Endothelial cell of umbilical vein (primary cell): ENCODE results near the gene SHISA3. TPM values are rescaled to one million over a fixed set of nuclear protein-coding genes. Genes with fewer than 3 reads are reported as not detected.

Experiments
- BruUV-seq: library from RNA; stranded (reverse); fragments of 400-500 nt; replicated peaks from 2 replicates; lab custom pipeline; 2021; lab: Mats Ljungman, UMichigan
- CTCF ChIA-PET: fragments of 300-600, 350-600 bp; sonication (Branson Sonifier 250); formaldehyde crosslinking; loops from one replicate; lab custom pipeline; 2021; ENCODE audit warnings: antibody characterized with exemption, inconsistent platforms; lab: Charles Lee
- POLR2A ChIA-PET: fragments of 300-600, 350-600 bp; sonication (Branson Sonifier 250); formaldehyde crosslinking; loops from one replicate; lab custom pipeline; 2021; ENCODE audit warnings: antibody characterized with exemption, inconsistent platforms; lab: Charles Lee
- DNase-seq: peaks from one replicate; pipeline ENCODE4 v3.0.0-alpha.2; 2011; ENCODE audit warnings: low read depth, low spot score
- FAIRE-seq: peaks from 2 replicates; lab custom pipeline; 2011; peaks lifted over from hg19 to GRCh38; lab: Jason Lieb, UNC
- H2AFZ ChIP-seq: 2 replicates; pipeline ENCODE4 v1.6.0; 2012; ENCODE audit warnings: low read depth, low read length, control low read depth, inconsistent platforms
- H3K27ac ChIP-seq: 2 replicates; pipeline ENCODE4 v1.5.1; 2011; ENCODE audit warnings: low read depth, mild to moderate bottlenecking, control low read depth, low read length, moderate library complexity; ENCODE audit not compliant: insufficient read depth
- H3K27me3 ChIP-seq, 2 experiments: 2 replicates each; pipeline versions ENCODE4 v1.6.0 to v1.6.1; 2011; ENCODE audit warnings: low read length in 2 of 2, mixed read lengths in 1 of 2; ENCODE audit not compliant: control insufficient read depth in 2 of 2, insufficient read depth in 2 of 2
- H3K36me3 ChIP-seq, 2 experiments: 2 replicates in 1 of 2; 3 replicates in 1 of 2; pipeline ENCODE4 v1.5.1; 2011; ENCODE audit warnings: low read length in 2 of 2, mild to moderate bottlenecking in 1 of 2, moderate library complexity in 1 of 2; ENCODE audit not compliant: control insufficient read depth in 2 of 2, insufficient read depth in 2 of 2; ENCODE audit errors: extremely low read depth in 1 of 2
- H3K4me1 ChIP-seq: 3 replicates; pipeline ENCODE4 v1.5.1; 2011; ENCODE audit warnings: mild to moderate bottlenecking, low read length; ENCODE audit not compliant: control insufficient read depth, insufficient read depth; ENCODE audit errors: extremely low read depth
- H3K4me2 ChIP-seq: 2 replicates; pipeline ENCODE4 v1.6.1; 2011; ENCODE audit warnings: low read length, control low read depth, mixed read lengths; ENCODE audit not compliant: insufficient read depth
- H3K4me3 ChIP-seq, 3 experiments: fragments of 200-600 bp in 1 of 3; sonication (generic), shearing (Covaris generic) in 1 of 3; replicated peaks in 1 of 3; 2 replicates each; pipeline ENCODE4 v1.5.1; 2011 to 2016; ENCODE audit warnings: control low read depth in 3 of 3, low read length in 3 of 3, mild to moderate bottlenecking in 2 of 3, inconsistent platforms in 1 of 3, low read depth in 1 of 3, moderate library complexity in 1 of 3; ENCODE audit not compliant: insufficient read depth in 1 of 3
- H3K79me2 ChIP-seq: 2 replicates; pipeline ENCODE4 v1.6.0; 2012; ENCODE audit warnings: low read length, inconsistent platforms; ENCODE audit not compliant: control insufficient read depth, insufficient read depth
- H3K9ac ChIP-seq: replicated peaks from 2 replicates; pipeline ENCODE3; 2011; ENCODE audit warnings: low read length, control low read depth; ENCODE audit not compliant: insufficient read depth; ENCODE audit errors: extremely low read depth
- H3K9me1 ChIP-seq: replicated peaks from 3 replicates; pipeline ENCODE4 v1.6.0; 2011; ENCODE audit warnings: mild to moderate bottlenecking, low read length; ENCODE audit not compliant: control insufficient read depth, insufficient read depth; ENCODE audit errors: extremely low read depth
- H3K9me3 ChIP-seq: replicated peaks from 2 replicates; pipeline ENCODE4 v1.5.1; 2012; ENCODE audit warnings: low read length, inconsistent platforms; ENCODE audit not compliant: control insufficient read depth, insufficient read depth
- H4K20me1 ChIP-seq: replicated peaks from 2 replicates; pipeline ENCODE3; 2011; ENCODE audit warnings: mild to moderate bottlenecking, low read length; ENCODE audit not compliant: control insufficient read depth, insufficient read depth; ENCODE audit errors: extremely low read depth
- EZH2 ChIP-seq: IDR thresholded peaks from 2 replicates; pipeline ENCODE4 v1.6.1; 2012; ENCODE audit warnings: borderline replicate concordance, low read depth, mild to moderate bottlenecking, moderate library complexity, low read length, inconsistent platforms; ENCODE audit not compliant: severe bottlenecking
- GATA2 ChIP-seq: IDR thresholded peaks from 2 replicates; pipeline ENCODE4 v1.7.0; 2011; ENCODE audit warnings: low read depth, mild to moderate bottlenecking, moderate library complexity, mixed read lengths, low read length; ENCODE audit not compliant: insufficient read length, insufficient read depth
- JUN ChIP-seq: IDR thresholded peaks from 2 replicates; pipeline ENCODE4 v1.6.1; 2011; ENCODE audit warnings: borderline replicate concordance, low read depth; ENCODE audit not compliant: insufficient read length, insufficient read depth
- MAX ChIP-seq: IDR thresholded peaks from 2 replicates; pipeline ENCODE4 v1.6.1; 2011; ENCODE audit not compliant: insufficient read depth, insufficient read length
- MYC ChIP-seq: IDR thresholded peaks from one replicate; pipeline ENCODE4 v1.6.1; 2011; ENCODE audit warnings: mild to moderate bottlenecking, low read depth, low read length
- POLR2AphosphoS5 ChIP-seq: IDR thresholded peaks from 2 replicates; pipeline ENCODE4 v1.6.1; 2012; ENCODE audit warnings: low read depth, mild to moderate bottlenecking, control low read depth, low read length, moderate library complexity; ENCODE audit not compliant: insufficient read depth
- dilution Hi-C: fragments of 300-500 bp; cut with MboI; formaldehyde crosslinking; loops from one replicate; pipeline ENCODE4 v1.15.0; 2019; ENCODE audit warnings: low sequenced_read_pairs; ENCODE audit not compliant: extremely low pct_ligation_motif_present
- intact Hi-C: fragments of 100-400 bp; cut with micrococcal nuclease; formaldehyde crosslinking; loops from one replicate; pipeline ENCODE4 v1.10.0; 2022
- polyA plus RNA-seq, 4 experiments: library from polyadenylated mRNA; depleted of rRNA in 3 of 4; stranded (reverse) in 3 of 4; unstranded in 1 of 4; fragments of >200 nt; gene quantifications; 2 replicates each; pipeline versions ENCODE4 v1.2.1 to v1.2.3, GENCODE V29; 2011 to 2012; ENCODE audit warnings: missing spikeins in 1 of 4
- total RNA-seq: library from RNA; stranded (reverse); gene quantifications from 2 replicates; pipeline ENCODE4 v1.2.3, GENCODE V29; 2021
- TF ChIP-seq, protein P1 (sequence below), 2 donors: IDR thresholded peaks; 1 replicate in 1 of 2; 2 replicates in 1 of 2; pipeline ENCODE4 v1.5.1; 2011; ENCODE audit warnings: low read length in 2 of 2, mild to moderate bottlenecking in 2 of 2, moderate library complexity in 2 of 2, control low read depth in 1 of 2, inconsistent platforms in 1 of 2, low read depth in 1 of 2; ENCODE audit not compliant: insufficient read depth in 1 of 2; ENCODE audit errors: extremely low read depth in 1 of 2

Gene SHISA3
- total and polyA plus RNA-seq, 2 donors (not counting 3 experiments of a cell fraction or from before 2014, with no cell fraction given) = 12.0 to 16.6 TPM

DNA sequence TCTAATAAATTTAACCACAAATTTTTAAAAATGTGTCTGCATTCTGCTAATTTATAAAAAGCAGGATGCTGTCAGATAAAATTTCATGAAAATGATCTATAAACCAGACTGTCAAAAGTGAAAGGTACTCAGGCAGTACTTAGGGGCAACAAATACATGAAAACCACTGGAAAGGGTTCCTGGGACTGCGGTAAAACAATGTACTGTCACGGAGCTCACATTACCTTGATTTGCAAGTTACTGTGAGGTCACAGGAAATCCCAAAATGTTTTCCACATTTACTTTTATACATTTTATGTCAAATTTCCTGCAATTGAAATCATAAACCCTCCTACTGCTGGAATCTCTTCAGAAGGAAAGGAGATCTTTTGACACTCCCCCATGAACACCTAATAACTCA is 45.3 kb downstream of the SHISA3 start:
- Histone ChIP-seq H3K36me3 (no peaks in the 10 kb centered on the region), H3K27me3 (peaks cover 0 to 2% of the 10 kb centered on the region in 2 experiments), H3K9me3 (no peaks in the 10 kb centered on the region), H3K27ac (no peak overlapping the region), H3K4me3 (no peak overlapping the region), H4K20me1 (no peaks in the 10 kb centered on the region), H2AFZ (no peak overlapping the region), H3K4me1 (no peaks in the 10 kb centered on the region), H3K9me1 (no peaks in the 10 kb centered on the region), H3K79me2 (no peaks in the 10 kb centered on the region), H3K4me2 (no peak overlapping the region), H3K9ac (no peak overlapping the region)
- no peak for TF ChIP-seq MAX
- TF ChIP-seq JUN = no peak
- no peak for TF ChIP-seq GATA2
- TF ChIP-seq, protein P1, sequence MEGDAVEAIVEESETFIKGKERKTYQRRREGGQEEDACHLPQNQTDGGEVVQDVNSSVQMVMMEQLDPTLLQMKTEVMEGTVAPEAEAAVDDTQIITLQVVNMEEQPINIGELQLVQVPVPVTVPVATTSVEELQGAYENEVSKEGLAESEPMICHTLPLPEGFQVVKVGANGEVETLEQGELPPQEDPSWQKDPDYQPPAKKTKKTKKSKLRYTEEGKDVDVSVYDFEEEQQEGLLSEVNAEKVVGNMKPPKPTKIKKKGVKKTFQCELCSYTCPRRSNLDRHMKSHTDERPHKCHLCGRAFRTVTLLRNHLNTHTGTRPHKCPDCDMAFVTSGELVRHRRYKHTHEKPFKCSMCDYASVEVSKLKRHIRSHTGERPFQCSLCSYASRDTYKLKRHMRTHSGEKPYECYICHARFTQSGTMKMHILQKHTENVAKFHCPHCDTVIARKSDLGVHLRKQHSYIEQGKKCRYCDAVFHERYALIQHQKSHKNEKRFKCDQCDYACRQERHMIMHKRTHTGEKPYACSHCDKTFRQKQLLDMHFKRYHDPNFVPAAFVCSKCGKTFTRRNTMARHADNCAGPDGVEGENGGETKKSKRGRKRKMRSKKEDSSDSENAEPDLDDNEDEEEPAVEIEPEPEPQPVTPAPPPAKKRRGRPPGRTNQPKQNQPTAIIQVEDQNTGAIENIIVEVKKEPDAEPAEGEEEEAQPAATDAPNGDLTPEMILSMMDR (IDR thresholded peaks at IDR 0.05; ENCODE audit: extremely low read depth in 1 of 2, insufficient read depth in 1 of 2, low read depth in 1 of 2, low read length in 2 of 2) = no peak
- TF ChIP-seq EZH2 = no peak
- DNase-seq (peak; percentile 9), FAIRE-seq (no peak)
- ChIA-PET POLR2A (no interaction called here), CTCF (interaction anchor here (1.0 kb wide), 1 partner anchor 71 kb away, joined by 3 read pairs; no protein-coding TSS in a partner anchor)
- intact Hi-C loops = no loop called here
- dilution Hi-C loops = no loop called here
- no TSS peak for BruUV-seq

DNA sequence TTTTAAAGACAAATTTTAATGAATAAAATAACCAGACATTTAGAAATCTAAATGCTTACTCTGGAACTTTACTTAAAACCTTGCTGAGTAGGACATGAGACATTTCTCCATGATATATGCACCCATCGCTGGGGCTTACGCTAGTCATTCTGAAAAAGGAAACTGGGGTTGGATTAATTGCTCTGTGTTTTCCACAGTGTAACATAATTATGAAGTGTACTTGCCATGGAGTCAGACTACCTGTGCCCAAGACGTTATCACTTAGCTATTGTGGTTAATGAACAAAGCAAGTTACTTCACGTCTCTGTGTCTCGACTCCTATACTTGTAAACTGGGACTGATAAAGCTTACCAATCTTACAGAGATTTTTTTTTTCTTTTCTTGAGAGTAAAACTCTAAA is 47.8 kb downstream of the SHISA3 start:
- Histone ChIP-seq H3K9me1 (no peaks in the 10 kb centered on the region), H3K79me2 (no peaks in the 10 kb centered on the region), H3K9me3 (no peaks in the 10 kb centered on the region), H4K20me1 (no peaks in the 10 kb centered on the region), H3K4me2 (no peak overlapping the region), H3K4me1 (no peaks in the 10 kb centered on the region), H3K4me3 (no peak overlapping the region), H3K36me3 (no peaks in the 10 kb centered on the region), H3K9ac (no peak overlapping the region), H3K27ac (no peak overlapping the region), H2AFZ (no peak overlapping the region), H3K27me3 (no peaks in the 10 kb centered on the region)
- ChIA-PET CTCF (no interaction called here), POLR2A (no interaction called here)
- DNase-seq (no peak), FAIRE-seq (no peak)
- TF ChIP-seq POLR2AphosphoS5 (no peak), EZH2 (no peak), JUN (no peak), MAX (no peak), MYC (no peak)
- TF ChIP-seq, protein P1 (IDR thresholded peaks at IDR 0.05; ENCODE audit: extremely low read depth in 1 of 2, insufficient read depth in 1 of 2, low read depth in 1 of 2, low read length in 2 of 2) = no peak
- no TSS peak for BruUV-seq
- dilution Hi-C loops (no loop called here), intact Hi-C loops (no loop called here)
